Neural progenitor cell (in vitro differentiated cells): ENCODE data around the gene ILDR2.

Experiments used
- EZH2 ChIP-seq: fragments of 200-600 bp; sonication (generic); IDR thresholded peaks from 2 replicates; pipeline ENCODE4 v1.6.1; 2017; ENCODE audit warnings: antibody characterized with exemption, mild to moderate bottlenecking, moderate library complexity
- EZH2phosphoT487 ChIP-seq: fragments of 200-600 bp; sonication (generic); IDR thresholded peaks from 2 replicates; pipeline ENCODE4 v1.6.1; 2017; ENCODE audit warnings: antibody characterized with exemption
- TF ChIP-seq, protein P1 (sequence below): fragments of 200-600 bp; sonication (generic); IDR thresholded peaks from 2 replicates; pipeline ENCODE4 v1.5.1; 2017; ENCODE audit warnings: antibody characterized with exemption, mild to moderate bottlenecking

GRCh38 chr1:166972826-166973225 lies 2.5 kb downstream of the ILDR2 start:
- TF ChIP-seq, protein P1, sequence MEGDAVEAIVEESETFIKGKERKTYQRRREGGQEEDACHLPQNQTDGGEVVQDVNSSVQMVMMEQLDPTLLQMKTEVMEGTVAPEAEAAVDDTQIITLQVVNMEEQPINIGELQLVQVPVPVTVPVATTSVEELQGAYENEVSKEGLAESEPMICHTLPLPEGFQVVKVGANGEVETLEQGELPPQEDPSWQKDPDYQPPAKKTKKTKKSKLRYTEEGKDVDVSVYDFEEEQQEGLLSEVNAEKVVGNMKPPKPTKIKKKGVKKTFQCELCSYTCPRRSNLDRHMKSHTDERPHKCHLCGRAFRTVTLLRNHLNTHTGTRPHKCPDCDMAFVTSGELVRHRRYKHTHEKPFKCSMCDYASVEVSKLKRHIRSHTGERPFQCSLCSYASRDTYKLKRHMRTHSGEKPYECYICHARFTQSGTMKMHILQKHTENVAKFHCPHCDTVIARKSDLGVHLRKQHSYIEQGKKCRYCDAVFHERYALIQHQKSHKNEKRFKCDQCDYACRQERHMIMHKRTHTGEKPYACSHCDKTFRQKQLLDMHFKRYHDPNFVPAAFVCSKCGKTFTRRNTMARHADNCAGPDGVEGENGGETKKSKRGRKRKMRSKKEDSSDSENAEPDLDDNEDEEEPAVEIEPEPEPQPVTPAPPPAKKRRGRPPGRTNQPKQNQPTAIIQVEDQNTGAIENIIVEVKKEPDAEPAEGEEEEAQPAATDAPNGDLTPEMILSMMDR = no peak
- no peak for TF ChIP-seq EZH2phosphoT487
- no peak for TF ChIP-seq EZH2
